NK-92 (cell line): ENCODE measurements around the gene OR5B12.
"Not testable (repeated sequence)": the region's sequence is repeated elsewhere in the genome, so short reads cannot be mapped to it uniquely, and the experiment has no call there.

ENCODE experiments used
- DNase-seq: peaks from one replicate; lab custom pipeline; 2025; ENCODE audit not compliant: unreplicated experiment; lab: John Stamatoyannopoulos, UW

OR5B12 gene

DNA sequence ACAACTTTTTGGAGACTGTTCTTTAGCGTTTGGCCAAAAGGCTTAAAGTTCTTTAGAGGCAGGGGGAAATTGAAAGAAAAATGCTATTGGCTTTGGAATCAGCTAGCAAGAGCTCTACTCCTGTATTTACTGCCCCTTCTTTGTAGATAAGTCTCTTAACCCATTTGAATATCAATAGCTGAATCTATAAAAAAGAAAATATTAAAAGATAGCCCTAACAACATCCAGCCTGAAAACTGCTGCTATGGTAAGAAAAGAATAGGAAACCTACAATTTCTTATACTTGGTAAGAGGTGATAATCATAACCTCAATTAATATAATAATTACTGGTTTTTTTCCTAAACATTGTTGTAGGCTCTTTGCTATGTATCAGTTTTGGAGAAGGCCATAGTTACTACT, at the start of gene OR5B12:
OR5B12 (minus strand) TSS at position 101 of the 400 bp plus-strand sequence. CDS start 2,085 bp downstream, outside the sequence.
- no peak for DNase-seq

DNA sequence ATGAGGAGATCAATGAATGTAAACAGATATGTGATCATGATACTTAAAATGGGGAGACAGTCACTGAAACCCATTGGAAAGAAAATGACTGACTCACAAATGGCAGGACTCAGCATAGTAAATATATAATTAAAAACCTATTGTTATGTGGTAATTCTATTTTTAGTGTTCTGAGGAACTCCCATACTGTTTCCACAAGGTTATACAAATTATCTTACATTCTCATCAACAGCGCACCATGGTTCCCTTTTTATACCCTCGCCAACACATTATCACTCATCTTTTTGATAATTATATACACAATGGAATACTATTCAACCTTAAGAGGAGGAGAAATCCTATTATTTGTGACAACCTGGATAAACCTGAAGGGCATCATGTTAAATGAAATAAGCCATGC, 48.8 kb upstream of the OR5B12 start:
- DNase-seq = no peak

DNA sequence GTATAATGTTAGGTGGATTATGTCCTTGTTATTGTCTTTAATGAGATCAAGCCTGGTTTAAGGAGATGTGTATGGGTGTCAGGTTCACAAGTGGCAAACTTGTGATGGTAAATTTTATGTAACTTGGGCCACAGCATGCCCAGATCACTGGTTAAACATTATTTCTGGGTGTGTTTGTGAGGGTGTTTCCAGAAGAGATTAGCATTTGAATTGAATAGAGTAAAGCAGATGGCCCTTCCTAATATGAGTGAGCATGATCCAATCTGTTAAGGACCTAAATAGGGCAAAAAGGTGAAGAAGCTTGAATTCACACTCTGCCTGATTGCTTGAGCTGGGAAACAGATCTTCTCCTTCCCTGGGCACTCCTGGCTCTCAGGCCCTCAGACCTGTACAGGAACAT, 45.1 kb upstream of the OR5B12 start:
- DNase-seq = no peak

DNA sequence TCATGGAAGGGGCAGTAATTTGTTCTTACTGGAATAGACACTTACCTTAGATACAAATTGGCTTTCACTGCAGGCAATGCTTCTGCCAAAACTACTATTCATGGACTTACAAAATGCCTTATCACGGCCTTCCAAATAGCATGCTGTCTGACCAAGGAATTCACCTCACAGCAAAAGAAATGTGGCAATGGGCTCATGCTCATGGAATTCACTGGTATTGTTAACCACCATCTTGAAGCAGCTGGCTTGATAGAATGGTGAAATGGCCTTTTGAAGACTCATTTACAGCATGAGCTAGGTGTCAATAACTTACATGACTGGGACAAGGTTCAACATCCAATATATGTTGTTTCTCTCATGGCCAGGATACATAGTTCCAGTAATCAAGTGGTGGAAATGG, 43.9 kb upstream of the OR5B12 start:
- no peak for DNase-seq

DNA sequence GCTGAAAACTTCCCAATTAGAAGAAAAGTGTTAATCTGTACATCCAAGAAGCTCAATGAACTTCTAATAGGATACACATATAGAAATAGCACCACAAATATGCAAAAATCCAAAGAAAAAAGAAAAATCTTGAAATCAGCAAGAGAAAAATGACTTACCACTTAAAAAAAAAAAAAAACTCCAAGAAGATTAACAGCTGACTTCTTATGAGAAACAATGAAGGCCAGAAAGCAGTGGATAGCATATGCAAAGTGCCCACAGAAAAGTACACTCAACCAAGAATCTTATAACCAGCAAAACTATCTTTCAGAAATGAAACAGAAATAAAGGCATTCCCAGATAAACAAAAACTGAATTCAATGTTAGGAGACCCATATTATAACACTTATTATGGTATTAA, 29.9 kb upstream of the OR5B12 start:
- no peak for DNase-seq

DNA sequence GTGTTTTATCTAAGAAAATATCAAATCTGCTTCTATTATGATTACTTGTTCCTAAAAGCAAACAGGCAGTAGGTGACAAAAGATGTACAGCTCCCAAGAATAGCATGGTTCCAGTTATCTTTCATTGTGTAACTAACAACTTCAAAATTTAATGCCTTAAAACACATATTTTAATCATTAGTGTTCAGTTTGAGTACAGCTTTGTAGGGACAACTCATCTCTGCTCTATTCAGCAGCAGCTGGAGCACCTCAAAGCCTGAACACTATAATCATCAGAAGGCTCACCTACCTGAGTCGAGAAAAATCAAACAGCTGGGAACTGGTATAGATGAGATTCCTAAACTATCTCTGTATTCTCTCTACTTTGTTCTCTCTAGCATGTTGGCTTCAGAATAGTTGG, 24.3 kb upstream of the OR5B12 start:
- no peak for DNase-seq

DNA sequence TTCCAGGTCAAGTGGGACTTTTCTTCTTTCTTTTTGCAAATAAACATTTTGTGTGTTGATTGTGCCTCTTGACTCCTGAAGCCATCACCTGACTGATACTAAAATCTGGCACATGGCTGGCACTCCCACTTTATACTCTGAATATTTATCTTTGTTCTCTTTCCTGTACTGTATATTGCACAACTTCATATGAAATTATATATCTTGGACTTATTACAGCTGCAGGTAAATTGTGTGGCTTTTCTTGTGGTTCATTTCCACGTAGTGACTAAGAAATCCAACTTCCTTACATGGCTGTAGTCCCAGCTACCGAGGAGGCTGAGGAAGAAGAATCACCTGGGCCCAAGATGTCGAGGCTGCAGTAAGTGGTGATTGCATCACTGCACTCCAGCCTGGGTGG, 23.7 kb upstream of the OR5B12 start:
- DNase-seq = no peak

DNA sequence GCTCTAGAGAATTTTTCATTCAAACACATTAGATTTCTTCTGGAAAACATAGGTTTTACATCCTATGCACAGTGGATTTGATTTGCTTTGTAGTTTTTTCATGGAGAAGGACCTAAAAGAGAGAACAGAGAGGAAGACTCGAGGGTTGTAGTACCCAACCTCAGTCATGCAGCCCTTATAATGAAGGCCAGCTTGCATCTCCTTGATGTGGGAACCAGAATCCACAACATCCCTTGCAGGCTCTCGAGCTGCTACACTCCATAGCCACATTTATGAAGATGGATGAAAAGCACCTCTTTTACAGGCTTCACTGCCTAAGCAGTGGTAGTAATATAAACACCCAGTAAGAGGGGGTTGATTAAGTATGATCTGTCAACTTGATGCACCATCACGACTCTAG, 9.5 kb upstream of the OR5B12 start:
- DNase-seq = no peak

DNA sequence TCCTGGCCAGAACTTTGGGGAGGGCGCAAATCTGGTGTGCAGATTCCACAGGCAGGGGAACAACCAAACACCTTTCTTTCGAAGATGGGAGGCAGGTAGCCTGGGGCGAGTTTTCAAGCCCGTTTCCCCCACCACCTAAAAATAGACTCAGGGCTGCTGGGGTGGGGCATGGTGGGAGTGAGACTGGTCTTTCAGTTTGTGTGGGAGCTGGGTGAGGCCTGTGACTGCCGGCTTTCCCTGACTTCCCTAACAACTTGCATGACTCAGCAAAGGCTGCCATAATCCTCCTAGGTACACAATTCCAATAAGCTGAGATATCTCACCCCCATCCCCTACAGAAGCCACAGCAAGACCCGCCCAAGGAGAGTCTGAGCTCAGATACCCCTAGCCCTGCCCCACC, 4.3 kb upstream of the OR5B12 start:
- no peak for DNase-seq

DNA sequence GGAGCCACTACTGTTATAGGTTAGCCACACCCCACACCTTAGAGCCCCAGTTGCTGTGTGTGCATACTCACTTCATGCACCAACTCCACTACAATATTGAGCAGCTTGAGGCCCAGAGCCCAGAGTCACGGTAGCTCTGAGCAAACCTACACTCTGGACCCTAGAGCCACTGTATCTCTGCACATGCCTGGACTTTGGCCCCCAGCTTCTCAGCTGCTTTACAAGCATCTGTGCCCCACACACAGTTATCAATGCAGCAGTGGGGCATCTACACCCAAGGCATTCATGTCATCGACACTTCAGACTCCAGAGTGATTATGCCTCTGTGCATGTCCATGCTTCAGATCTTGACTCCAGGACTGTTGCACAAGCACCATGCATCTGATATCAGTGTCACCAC, 2.3 kb upstream of the OR5B12 start:
- DNase-seq = no peak

DNA sequence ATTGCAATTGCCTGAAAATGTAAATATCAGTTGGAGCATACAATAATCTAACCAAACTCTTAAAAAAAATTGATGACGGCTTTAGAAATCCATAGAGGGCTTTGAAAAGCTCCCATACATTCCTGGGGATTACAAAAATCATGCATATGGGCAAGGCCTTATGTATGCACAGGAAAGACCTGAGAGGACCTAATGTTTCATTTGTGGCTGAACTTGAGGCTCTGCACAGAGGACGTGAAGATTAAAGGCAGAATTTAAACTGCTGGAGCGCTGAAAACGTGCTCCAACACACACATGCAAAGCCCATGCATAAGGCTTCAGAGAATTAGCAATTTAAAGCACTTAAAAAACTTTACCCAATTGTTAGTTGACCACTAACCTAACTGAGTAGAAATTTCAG, 3.5 kb downstream of the OR5B12 start:
- DNase-seq = no peak

DNA sequence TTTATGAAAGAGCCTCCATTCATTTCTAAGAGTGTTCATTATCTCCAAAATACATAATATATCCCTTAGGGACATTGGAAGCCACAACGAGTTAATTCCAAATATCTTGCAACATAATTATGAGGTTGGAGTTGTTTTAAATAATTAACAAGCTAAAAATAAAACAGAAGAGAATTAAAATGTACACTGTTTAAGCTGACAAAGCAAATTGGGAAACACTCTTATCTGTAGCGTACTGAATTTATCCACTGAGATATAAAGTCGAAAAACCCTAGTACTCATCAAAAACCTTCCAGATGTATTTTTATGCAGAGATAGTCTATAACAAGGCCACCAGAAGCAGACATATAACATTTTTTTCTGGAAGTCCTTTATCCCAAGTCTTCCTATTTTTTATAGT, 7.8 kb downstream of the OR5B12 start:
- DNase-seq = no peak

DNA sequence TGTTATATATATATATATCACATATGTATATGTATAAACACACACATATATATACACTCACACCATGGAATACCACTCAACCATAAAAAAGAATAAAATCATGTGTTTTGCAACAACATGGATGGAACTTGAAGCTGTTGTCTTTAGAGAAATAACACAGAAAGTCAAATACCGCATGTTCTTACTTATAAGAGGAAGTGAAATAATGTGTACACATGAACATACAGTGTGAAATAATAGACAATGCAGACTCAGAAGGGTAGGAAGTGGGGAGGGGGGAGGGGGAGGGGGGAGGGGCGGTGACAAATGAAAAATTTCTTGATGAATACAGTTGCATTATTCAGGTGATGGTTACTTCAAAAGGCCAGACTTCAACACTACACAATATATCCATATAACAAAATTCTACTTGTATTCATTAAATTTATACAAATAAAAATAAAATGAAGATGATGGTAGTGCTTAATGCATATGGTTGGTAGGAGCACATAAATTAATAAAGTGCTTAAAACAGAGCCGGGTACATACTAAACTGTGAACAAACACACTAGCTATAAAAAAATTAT, 8.3 kb downstream of the OR5B12 start:
- no peak for DNase-seq

DNA sequence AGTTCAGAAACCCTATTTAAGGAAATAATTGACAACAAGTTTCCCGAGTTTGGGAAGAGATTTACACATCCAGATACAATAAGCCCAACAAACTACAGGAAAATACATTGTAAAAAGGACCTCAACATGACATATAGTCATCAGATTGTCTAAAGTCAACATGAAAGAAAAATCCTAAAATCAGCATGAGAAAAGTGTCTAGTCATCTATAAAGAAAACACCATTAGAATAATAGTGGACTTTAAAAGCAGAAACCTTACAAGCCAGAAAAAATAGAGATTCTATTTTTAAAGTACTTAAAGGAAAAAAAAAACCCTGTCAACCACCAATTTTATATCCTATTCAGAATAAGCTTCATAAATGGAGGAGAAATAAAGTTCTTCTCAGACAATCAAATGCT, 12.8 kb downstream of the OR5B12 start:
- no peak for DNase-seq

DNA sequence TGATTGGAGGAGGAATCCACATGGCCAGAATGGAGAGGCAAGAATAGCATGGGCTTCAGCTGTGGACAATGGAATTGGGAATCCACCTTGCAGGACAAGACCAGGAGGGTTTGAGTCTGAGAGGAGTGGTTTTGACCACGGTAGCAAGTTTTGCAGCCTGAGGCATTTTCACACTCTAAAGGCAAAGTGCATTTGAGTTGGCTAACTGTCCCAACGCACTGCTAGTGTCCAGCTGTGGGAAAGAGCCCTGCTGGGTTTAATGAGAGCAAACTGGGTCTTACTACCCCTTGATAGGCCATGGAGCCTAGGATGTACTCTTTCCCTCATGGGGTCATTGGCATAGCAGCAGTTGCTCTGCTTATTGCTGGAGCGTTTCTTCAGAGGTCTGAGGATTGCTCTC, 14.0 kb downstream of the OR5B12 start, which contains the start of gene OR5B2:
OR5B2 (minus strand) TSS at position 101 of the 400 bp plus-strand sequence. CDS start 4,860 bp downstream, outside the sequence.
- DNase-seq = no peak

DNA sequence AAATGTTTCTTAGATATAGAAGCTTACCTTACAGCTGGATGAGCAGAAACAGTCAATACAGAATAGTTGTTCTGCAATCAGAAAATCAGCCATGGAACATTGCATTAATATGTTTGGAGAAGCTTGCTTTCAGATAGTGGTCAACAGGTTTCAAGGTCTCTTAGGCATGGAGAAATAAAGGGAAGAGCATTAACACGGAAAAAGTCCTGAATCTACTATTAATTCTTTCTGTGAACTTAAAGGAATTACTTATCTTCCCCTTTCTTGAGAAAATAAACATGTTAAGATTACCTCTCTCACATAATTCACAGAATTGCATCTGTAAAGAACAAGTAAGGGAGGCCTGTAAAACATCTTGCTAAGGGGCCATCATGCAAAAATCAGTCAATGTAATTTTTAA, 35.3 kb downstream of the OR5B12 start, which contains the start of gene OR5B3:
OR5B3 (minus strand) TSS at position 101 of the 400 bp plus-strand sequence. CDS start 3,465 bp downstream, outside the sequence.
- DNase-seq = no peak

DNA sequence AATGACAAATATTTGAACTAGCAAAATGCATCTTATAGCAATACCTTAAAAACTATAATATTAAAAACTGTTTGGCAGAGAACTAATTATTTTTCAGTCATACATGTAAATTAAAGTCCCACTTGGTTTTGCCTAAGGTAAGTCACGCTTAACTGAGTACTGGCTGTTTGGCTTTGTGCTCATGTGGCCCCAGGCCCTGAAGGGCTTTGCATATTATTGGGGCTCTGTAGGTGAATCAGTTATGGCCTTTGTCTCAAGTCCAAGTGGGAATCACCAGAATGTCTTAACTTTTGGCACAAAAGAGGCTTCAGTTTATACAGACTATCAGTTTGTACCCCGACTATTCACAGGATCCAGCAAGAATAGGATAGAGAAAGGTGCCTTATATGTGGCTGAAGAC, 42.4 kb downstream of the OR5B12 start:
- not testable (repeated sequence) for DNase-seq

DNA sequence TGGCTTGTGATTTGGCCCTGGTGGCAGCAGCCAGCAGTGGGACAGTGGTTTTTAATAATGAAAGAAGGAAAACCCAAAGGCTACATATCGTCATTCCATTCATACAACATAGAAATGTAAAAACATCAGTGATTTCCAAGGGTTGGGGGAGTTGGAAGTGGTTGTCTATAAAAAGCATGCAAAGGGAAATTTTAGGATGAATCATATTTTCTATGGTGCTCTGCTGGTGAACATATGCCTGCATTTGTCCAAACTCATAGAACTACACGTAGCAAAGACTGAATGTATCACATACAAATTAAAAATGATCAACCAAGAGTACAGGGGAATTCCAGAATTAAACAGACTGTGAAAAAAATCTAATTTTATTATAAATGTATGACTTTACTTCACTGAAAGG, 46.5 kb downstream of the OR5B12 start:
- DNase-seq = no peak

DNA sequence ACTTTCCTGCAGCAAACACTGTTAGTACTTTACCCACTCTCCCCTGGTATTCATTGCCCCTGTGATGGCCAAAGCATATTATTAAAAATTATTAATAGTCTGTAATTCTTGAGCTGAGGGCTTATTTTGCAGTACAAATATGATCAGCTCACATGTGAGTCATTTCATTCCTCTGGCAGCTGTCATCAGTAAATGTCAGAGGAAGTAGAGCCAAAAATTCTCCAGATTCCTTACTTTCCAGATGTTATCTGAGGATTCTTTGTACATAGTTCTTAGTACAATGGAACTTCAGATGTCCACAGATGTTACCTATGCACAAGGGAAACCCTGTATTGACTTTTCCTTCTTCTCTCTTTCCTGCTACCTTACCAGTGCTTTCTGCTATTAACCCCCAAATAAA, 47.8 kb downstream of the OR5B12 start:
- no peak for DNase-seq

DNA sequence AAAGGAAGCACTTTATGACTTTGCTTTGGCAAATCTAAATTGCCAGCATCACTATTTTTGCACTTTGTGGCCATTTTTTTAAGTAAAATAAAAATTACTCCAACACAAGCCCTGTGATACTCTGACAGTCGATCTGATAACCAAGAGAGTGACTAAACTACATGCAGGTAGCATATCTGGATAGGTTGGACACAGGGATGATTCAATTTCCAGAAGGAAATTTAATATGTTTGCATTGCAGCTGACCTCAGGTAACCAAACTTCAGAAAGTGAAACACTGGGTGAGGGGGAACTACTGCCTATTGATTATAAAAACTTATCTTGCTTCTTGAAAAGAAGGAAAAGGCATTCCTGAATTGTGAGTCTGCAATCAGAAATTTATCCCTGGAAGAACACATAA, 49.3 kb downstream of the OR5B12 start:
- no peak for DNase-seq

DNA sequence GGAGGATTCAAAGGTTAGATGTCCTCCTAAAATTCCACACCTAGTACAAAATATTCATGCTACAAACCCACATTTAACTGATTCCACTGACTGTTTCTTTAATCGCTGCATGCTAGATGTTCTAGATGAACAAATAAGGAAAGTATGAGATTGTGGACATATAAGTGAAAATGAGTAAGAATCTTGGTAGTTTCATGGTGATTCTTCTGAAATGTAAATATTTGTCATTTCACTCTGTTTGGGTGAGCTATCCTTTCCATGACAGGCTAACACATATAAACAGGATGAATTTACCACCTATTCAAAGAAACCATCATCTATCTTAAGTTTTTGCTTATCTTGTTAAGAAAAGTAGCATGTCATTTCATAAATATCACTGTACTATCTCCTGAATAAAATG, 50.2 kb downstream of the OR5B12 start:
- DNase-seq = no peak

DNA sequence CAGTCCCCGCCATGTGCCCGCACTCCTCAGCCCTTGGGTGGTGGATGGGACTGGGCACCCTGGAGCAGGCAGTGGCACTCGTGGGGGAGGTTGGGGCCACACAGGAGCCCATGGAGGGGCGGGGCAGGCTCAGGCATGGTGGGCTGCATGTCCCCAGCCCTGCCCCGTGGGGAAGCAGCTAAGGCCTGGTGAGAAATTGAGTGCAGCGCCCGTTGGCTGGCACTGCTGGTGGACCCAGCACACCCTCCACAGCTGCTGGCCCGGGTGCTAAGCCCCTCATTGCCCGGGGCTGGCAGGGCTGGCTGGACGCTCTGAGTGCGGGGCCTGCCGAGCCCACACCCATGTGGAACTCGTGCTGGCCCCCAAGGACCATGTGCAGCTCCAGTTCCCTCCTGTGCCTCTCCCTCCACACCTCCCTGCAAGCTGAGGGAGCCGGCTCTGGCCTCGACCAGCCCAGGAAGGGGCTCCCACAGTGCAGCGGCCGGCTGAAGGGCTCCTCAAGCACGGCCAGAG, 51.4 kb downstream of the OR5B12 start:
- DNase-seq = no peak
